ENCODE results near the gene NLRC5.
"Not testable (repeated sequence)": the region's sequence is repeated elsewhere in the genome, so short reads cannot be mapped to it uniquely, and the experiment has no call there.

NLRC5 gene

DNA sequence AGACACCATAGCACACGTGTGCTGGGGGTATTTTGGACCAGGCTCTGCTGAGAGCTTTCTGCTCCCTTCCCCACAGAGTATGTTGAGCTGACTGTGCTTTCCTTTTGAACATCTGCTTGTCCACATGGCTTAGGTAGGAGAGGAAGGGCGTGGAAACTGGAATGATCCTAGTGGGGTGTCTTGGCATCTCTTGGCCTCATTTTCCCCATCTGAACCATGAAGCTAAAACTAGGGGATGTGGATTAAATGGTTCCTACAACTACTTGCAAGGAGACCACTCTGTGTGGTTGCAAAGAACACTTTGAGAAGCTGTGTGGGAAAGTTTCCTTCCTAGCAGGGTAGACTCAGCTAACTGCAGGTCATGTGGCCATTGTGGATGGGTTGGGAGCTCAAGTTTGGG is 6.7 kb upstream of the NLRC5 start:
- DNase-seq, result no peak

DNA sequence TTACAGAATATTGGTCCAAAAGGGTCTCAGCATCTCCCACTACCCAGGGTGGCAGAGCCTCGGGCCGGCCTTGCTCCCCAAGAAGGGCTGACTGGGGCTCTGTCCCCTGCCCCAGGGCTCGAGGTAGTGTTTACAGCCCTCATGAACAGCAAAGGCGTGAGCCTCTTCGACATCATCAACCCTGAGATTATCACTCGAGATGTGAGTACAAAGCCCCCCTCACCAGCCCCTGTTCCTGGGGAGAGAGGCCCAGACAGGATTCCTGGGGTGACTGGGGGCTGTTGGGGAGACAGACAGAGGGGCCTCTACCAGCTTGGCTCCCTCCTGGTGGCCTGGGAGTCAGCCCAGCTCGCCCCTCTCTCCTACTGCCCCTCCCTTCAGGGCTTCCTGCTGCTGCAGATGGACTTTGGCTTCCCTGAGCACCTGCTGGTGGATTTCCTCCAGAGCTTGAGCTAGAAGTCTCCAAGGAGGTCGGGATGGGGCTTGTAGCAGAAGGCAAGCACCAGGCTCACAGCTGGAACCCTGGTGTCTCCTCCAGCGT is 6.1 kb upstream of the NLRC5 start:
- DNase-seq, result no peak

DNA sequence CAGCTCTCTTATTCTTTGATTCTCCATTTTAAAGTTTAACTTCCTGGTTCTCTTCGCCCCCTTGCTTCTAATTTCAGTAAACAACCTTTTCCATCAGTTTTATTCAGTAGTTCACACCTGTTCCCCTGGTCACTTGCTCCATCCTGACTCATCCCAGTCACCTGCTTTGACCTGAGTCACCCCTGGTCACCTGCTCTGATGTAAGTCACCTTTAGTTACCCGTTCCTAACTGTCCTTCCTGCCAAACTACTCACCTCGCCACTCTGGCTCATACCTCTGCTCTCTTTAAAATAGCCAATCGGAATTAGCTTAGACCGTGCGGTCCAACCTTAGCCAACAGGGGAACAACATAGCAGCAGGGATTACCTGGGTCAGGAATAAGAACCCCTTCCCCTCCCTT is 4.7 kb upstream of the NLRC5 start:
- no peak for DNase-seq

DNA sequence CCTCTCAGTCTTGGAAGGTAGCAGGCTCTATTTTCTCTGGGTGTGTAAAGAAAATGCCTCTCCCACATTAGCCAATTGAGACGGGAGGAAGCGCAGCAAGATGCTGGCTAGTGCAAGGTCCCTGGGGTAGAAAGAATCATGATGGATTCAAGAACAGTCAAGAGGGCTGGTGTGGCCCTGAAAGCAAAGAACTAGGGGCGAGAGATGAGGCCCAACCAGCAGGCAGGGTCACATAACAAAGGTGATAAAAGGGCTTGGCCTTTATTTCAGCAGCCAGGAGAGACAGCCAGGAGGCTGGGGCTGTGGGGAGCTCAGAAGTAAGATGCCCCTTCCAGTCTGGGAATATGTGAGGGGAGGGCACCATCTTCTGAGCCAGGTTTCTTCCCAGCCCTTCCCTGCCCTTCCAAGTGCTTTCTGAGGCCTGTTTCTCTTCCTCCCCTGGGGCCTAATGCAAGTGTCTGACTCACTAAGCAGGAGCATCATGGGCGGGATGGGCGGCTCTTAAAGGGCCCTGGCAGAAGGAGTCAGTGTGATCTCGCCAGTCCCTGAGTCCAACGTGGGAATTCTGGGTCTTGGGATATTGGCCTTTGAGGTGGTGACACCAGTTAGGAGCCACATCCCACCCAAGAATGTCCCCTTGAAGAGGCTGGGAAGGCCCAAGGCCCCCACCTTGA is 3.9 kb upstream of the NLRC5 start:
- DNase-seq, result no peak

DNA sequence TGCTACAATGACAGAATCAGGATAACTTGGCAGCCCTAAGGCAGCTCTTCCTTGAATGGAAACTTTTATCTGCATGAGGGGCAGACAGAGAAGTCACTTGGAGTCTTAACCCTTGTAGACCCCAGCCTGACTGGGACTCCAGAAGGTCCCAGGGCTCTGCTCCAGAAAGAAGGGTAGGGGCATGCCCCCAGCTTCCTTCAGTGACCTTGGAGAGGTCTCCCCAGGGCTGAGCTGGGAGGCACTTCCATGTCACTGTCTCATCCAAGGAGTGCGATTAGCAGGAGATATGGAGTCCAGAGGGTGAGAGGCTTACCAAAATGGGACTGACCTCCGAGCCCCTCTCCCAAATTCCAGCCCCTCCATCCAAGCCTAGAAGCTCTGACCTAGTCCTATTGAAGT is 3.4 kb upstream of the NLRC5 start:
- no peak for DNase-seq

DNA sequence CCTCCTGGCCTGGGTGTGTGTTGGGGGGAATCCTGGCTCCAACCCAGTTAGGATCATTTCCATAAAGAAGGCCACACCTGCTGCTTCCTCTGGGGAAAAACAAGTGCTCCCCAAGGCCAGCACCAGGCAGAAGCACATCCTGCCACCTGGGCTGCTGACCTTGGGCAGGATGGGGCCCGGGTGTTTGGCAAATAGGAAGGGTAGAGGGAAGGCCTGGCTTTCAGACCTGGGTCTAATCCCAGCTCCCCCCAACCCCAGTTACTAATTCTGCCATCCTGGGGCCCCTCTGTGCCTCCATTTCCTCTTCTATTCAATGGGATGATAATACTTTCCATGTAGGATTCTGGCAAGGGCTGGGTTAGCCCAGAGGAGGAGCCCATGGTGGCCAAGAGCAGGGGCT is 3.0 kb upstream of the NLRC5 start:
- no peak for DNase-seq

DNA sequence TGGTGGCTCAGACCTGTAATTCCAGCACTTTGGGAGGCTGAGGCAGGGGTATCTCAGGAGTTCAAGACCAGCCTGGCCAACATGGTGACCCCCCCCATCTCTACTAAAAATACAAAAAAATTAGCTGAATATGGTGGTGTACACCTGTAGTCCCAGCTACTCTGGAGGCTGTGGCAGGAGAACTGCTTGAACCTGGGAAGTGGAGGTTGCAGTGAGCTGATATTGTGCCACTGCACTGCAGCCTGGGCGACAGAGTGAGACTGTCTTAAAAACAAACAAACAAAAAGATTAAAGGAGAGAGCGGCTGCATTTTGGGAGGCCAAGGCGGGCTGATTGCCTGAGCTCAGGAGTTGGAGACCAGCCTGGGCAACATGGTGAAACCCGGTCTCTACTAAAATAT is 2.4 kb upstream of the NLRC5 start:
- not testable (repeated sequence) for DNase-seq

DNA sequence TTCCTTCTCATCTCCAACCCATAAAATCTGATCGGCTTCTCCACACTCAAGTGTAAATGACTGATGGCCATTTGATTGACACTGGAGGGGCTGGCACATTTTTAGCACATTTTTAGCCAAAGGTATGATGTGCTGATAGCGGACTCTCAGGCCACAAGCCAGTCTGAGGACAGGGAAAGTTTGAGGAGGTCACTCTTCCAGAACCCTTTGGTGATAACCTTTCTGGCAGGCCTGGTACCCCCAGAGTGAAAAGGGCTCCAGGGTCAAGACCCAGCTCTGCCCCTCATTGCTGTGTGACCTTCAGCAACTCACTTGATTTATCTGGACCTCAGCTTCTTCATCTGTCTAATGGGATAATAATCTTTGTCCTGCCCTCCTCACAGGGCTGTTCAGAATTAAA is 1.7 kb upstream of the NLRC5 start:
- no peak for DNase-seq

DNA sequence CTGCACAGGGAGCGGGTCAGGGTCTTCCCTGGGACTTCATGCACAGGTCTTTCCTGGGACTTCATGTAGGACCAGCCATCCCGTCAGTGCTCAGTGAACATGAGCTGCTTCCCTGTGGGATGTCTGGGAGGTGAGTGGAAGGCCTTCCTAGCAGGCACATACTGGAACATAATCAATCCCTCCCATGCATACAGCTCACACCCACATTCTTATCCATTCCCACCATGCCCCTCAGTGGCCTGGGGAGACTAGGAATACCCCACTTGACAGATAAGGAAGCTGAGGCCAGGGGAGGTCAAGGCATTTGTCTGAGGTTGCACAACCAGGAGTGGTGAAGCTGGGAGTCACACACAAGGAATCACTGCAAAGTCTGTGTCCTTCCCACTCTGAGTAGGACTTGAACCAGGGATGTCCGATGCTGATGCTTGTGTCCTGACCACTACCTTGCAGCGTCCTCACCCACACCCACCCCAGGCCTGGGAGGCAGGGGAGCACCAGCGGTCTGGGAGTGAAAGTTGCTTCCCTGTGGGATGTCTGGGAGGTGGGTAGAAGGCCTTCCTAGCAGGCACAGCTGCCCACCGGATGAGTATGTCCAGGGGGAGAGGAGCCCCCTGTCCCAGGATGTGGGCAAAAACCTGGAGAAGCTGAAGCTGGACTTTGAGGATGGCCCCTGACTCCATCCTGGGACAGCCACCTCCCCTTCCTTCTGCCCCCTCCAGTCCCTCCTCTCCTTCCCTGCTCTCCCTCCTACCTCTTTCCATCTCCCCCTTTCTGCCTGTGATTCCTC is 1.0 kb upstream of the NLRC5 start:
- no peak for DNase-seq

DNA sequence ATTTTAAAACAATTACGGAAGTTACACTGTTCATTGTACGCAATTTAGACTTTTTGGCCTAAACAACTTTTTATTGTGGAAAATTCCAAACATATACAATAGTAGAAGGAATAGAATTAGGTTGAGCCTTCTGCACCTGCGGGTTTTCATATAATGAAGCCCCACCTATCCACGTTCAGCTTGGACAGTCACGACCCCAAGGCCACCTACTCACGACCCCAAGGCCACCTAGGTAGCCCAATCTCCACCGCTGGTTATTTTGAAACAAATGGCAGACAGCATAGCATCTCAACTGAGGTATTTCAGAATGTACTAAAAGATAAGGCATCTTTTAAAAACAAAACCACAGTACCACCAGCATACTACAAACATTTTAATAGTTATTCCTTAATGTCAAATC is 631 bp downstream of the NLRC5 start:
- DNase-seq, result no peak

DNA sequence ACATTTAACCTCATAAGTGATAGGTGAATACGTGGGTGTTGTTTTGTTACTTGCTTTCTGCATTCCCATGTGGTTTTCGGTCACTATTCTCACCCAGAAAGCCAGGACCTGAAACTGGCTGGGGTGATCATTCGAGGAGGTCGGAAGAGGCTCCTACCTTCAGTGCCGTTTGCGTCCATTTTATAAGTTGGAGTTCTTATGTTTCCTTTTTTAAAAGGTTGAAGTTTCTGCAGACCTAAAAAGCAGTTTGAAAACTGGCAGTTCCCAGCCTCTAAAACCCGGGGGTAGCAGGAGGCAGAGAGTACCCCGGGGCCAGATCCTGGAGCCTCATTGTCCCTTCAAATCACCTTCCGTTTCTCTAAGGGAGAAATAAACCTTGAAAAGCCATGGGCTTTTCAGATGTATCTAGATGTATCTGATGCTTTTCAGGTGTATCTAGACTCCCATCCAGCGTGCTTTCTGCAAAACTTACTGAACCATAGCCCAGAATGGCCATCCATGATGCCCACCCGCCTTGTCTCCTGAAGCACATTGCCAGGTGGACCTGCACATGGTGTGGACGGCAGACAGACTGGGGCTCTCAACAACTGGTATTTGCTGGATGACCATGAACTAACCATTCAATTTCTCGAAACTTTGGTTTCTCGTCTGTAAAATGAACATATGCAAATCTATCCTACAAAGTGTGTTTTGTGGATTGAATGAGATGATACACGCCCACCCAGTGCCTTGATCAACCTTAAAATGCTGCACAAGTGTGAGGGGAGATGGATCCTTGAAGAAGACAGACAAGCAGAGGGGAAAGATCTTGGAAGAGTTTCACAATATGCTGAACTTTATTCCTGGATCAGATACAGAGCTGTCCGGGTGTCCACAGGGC is 1.3 kb downstream of the NLRC5 start:
- DNase-seq, result no peak

DNA sequence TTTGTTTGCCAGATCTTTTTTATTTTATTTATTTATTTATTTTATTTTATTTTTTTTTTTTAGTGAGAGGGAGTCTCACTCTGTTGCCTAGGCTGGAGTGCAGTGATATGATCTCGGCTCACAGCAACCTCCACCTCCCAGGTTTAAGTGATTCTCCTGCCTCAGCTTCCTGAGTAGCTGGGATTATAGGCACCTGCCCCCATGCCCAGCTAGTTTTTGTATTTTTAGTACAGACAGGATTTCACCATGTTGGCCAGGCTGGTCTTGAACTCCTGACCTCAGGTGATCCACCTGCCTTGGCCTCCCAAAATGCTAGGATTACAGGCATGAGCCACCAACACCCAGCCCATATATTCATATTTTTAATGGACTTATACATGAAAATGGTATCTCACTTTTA is 3.1 kb downstream of the NLRC5 start:
- DNase-seq, result not testable (repeated sequence)

DNA sequence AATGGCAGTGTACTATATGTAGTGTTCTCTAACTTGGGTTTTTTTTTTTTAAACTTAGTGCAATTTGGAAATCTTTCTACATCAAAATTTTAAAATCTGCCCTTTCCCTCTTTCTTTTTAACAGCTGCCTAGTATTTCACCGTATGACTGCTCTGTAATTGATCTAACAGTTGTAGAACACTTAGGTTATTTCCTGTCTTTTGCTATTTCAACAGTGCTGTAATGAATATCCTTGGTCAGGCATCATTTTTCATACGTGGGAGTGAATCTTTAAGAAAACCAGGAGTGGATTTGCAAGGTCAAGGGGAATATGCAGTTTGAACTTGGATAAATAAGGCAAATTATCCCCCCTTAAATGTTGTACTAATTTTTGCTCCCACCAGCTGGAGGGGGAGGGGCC is 3.8 kb downstream of the NLRC5 start:
- no peak for DNase-seq

DNA sequence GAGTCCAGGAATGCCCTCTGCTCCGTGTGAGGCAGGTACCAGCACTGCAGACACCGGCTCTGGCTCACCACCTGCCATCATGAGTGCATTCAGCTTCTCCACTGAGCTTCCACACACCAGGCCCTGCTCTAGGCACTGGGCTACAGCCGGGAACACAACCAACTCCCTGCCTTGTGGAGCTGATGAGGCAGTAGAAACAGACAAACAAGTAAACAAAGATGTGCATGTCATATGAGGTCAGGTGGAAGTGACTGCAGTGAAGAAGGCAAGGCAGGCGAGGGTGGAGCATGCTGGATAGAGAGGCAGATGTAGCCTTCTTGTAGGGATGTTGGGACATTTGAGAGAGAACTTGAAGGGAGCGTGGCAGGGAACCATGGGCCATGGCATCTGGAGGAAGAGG is 5.0 kb downstream of the NLRC5 start:
- DNase-seq, result no peak

DNA sequence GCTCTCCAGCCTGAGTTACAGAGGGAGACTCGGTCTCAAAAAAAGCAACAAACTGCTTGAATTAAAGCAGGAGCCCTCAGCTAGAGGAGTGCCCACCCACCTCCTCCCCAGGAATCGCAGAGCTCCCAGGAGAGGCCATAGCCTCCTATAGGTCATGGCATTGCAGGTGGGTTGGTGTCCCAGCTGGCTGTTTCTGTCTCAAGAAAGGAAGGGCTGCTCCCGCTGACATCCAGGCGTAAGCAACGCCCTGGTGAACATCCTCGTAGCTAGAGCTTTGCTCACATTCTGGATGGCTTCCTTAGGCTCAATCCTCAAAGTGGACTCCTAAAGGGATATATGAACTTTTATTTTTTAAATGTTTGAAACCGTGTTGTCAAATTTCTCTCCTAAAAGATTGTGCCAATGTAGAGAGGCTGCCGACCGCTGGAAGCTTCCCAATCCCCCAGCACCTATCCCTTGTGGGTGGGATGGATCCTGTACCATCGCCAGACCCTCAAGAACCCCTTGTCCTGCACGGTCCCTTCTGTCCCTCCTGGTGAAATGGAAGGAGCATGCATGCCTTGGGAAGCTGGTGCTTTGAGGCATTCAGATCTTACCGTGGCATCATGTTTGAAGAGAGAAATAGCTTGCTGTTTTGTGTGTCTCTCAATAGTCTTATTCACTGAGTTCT is 5.9 kb downstream of the NLRC5 start:
- no peak for DNase-seq

DNA sequence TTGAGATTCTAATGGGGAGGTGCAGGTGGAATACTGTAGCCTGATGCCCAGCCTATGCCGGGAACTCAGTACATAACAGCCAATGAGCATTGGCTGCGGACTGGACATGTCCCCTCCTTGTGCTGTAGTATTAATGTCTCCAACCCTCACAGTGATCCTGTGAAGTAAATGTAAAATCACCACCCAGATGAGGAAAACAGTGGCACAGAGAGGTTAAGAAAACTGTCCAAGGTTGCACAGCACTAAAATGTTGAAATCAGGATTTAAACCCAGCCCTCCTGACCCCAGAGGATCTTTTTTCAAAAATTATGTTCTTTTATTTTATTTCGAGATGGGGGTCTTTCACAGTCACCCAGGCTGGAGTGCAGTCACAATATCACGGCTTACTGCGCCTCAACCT is 7.9 kb downstream of the NLRC5 start:
- no peak for DNase-seq

DNA sequence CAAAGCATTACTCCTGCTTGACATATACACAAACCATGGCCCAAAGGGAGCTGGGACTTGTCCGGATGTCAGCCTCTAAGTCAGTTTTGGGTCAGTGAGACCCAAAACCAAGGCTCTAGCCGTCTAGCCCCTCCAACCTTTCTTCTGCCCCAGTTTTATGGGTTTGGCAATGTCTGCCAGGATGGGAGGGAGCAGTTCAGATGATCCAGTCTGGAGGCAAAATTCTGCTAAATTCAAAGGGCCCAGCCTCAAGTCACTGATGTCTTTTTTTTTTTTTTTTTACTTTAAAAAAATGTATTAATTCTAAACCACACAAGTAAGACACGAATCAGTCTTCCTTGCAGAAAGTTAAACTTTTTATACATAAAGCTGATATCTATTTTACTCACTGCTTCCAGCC is 8.6 kb downstream of the NLRC5 start:
- DNase-seq, result no peak

DNA sequence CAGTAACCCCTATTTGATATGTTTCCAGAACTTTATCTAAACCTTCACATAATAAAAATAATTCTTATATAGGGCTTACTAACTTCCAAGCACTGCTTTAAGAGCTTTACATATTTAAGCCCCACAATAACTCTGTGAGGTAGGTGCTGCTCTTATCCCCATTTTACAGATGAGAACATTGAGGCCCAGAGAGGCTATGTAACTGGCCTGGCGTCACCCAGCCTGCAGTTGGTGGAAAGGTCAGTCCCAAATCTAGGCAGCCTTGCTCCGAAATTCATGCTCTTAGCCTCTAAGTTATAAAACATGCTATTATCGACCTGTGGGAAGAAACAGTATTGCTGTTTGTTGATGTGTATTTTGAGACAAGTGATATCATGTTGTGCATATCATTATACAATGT is 9.0 kb downstream of the NLRC5 start:
- no peak for DNase-seq

DNA sequence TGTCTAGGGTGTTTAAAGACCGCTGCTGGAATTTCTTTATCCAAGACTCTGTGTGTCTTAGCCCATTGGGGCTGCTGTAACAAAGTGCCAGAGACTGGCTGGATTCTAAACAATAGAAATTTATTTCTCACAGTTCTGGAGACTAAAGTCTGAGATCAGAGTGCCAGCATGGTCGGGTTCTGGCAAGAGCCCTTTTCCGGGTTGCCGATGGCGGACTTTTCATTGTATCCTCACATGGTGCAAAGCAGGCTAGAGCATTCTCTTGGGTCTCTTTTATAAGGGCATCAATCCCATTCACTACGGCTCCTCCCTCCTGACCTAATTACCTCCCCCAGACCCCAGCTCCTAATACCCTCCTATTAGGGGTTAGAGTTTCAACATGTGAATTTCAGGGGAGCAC is 9.5 kb downstream of the NLRC5 start:
- no peak for DNase-seq

DNA sequence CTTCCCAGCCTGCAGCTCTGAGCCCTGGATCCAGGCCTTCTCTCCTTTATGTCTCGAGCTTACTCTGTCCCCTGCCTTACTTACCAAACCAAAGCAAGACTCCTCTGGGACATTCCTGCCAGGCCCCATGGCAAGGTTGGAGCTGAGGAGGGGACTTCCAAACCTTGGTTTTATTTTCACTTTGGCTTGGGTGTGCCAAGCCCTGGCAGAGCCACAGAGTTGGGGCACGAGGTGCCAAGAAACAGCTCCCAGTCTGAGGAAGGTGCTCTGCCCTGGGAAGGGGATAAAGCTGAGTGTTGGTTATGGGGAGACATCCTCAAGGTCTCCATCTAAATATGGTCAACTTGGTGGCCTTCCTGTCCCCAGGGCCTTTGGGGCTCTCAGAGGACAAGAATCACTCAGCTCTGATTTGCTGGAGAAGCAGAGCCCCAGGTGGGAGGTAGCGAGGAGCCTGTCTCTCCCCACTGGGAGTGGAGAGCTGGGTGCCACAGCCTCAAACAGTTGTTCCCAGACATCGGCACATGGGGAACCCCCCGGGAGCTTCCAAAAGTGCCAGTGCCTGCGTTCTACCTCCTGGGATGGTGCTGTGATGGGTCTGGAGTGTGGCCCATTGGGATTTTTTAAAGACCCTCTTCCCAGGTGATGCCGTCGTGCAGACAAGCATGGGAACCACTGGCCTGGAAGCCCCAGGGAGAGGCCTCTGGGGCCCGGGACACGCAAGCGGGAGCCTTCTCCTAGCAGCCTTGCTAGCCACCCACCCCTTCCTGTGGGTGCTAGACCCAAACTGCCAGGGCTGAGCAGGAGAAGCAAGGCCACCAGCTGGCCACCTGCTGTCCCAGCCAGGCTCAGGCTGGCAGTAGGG is 10.3 kb downstream of the NLRC5 start:
- no peak for DNase-seq

DNA sequence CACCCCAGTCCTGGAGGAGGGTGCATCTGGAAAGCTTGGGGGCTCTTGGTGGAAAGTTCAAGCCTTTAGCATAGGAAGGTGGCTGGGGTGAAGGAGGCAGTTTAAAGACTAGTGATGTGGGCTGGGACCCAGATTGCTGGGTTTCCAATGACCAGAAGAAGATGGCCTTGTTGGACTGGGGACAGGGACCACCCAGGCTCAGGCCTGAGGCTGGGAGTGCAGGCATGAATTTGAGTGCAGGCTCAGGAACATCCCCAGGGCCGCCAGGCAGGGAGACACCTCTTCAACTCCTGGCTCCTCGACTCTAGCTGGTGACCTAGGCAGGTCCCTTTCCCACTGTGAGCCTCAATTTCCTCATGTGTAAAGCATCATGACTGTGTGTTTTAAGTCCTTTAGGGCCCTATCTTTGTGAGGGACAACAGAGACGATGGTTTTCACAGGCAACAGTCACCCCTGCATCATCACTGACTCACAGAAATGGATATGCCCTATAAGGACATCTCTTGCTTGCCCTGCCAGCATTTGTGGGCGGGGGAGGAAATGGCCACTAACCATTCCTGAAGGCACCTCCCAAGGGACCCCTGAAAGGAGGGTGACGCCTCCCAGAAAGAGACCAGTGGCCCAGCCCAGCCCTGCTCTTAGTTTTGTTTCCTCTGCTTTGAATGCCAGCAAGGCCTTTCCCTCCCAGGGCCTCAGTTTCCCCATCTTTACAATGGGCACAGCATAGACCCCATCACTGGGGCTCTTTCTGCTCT is 11.1 kb downstream of the NLRC5 start:
- DNase-seq, result no peak

All from activated gamma-delta T cell (primary cell).